ENCODE data around the gene BTG3. TPM values are rescaled to one million over a fixed set of nuclear protein-coding genes. Genes with fewer than 3 reads are reported as not detected.

Gene BTG3
- total and polyA plus RNA-seq, 11 donors, result 2.6 to 16.1 (median 6.4) TPM

- ATAC-seq (no peak), DNase-seq (no peak)
- Histone ChIP-seq H3K27me3 (no peaks in the 10 kb centered on the region), H3K9me3 (no peaks in the 10 kb centered on the region), H3K4me1 (peaks cover 0 to 20% (median 6%) of the 10 kb centered on the region in 12 donors), H3K4me3 (no peak overlapping the region), H3K36me3 (no peaks in the 10 kb centered on the region), H3K27ac (no peak overlapping the region)
- 69 to 85% (median 81%) methylated on average over 1 of the region's 1 CpG for WGBS, 4 donors
- TF ChIP-seq CTCF (IDR thresholded peaks at IDR 0.05) (no peak), POLR2A (IDR thresholded peaks at IDR 0.05) (no peak)
- intact Hi-C loops (cut with DNase I), result loop anchor here in 2 of 10 donors (5.0 kb wide), 1 partner anchor 33 kb away; the partner anchor contains the start of gene CXADR (in 2 of the 2)
Observed at GRCh38 chr21:17545007-17545406, 67.7 kb downstream of the BTG3 start.

Other genes with a start within 250 kb of the BTG3 start
- 10 to 100 TPM; 18.4 to 45.1 (median 33.2) TPM for gene CXADR, start 99.9 kb downstream of the BTG3 start, total RNA-seq
- 10 to 100 TPM in 1 of 2 donors, 1 to 10 TPM in 1; 7.5 to 21.4 TPM for gene CXADR, start 99.9 kb downstream of the BTG3 start, polyA plus RNA-seq
- gene C21orf91, start 206.5 kb upstream of the BTG3 start, total RNA-seq, result 10 to 100 TPM in 5 of 9 donors, 1 to 10 TPM in 4; 5.1 to 21.2 (median 14.4) TPM
- 1 to 10 TPM; 2.2 to 4.5 TPM for gene C21orf91, start 206.5 kb upstream of the BTG3 start, polyA plus RNA-seq

Measured in heart left ventricle (tissue), 16 donors.